Esophagus muscularis mucosa (tissue), 4 donors: Measurements from ENCODE around the gene NCAPH2. TPM values are rescaled to one million over a fixed set of nuclear protein-coding genes. Genes with fewer than 3 reads are reported as not detected.

Experiments used
- DNase-seq: peaks from one replicate; pipeline ENCODE4 v3.0.0-alpha.2; 2017; ENCODE audit errors: extremely low spot score
- H3K27ac ChIP-seq, 4 donors: fragments of 200-600 bp; sonication (generic); replicated peaks in 1 of 4; 1 replicate in 3 of 4; 2 replicates in 1 of 4; pipeline ENCODE4 v1.5.1; 2016 to 2019; ENCODE audit warnings: mild to moderate bottlenecking in 1 of 4
- H3K27me3 ChIP-seq, 4 donors: fragments of 200-600 bp; sonication (generic); one replicate each; pipeline versions ENCODE4 v1.5.1 to v1.6.0; 2016 to 2019
- H3K36me3 ChIP-seq, 4 donors: fragments of 200-600 bp; sonication (generic); one replicate each; pipeline ENCODE4 v1.5.1; 2016 to 2019
- H3K4me1 ChIP-seq, 4 donors: fragments of 200-600 bp; sonication (generic); one replicate each; pipeline ENCODE4 v1.5.1; 2016 to 2019
- H3K4me3 ChIP-seq, 4 donors: fragments of 200-600 bp; sonication (generic); 1 replicate in 2 of 4; 2 replicates in 2 of 4; pipeline ENCODE4 v1.5.1; 2016 to 2019; ENCODE audit warnings: mild to moderate bottlenecking in 4 of 4, moderate library complexity in 1 of 4
- H3K9me3 ChIP-seq, 4 donors: fragments of 200-600 bp; sonication (generic); 1 replicate in 3 of 4; 2 replicates in 1 of 4; pipeline ENCODE4 v1.5.1; 2016 to 2019
- EP300 ChIP-seq: sonication (generic); formaldehyde crosslinking; IDR thresholded peaks from one replicate; pipeline ENCODE4 v1.6.1; 2017; ENCODE audit warnings: antibody characterized with exemption
- POLR2A ChIP-seq: fragments of 450-650 bp; IDR thresholded peaks from one replicate; pipeline ENCODE4 v1.6.1; 2017; ENCODE audit warnings: antibody characterized with exemption, moderate library complexity, mild to moderate bottlenecking, low read depth
- POLR2AphosphoS5 ChIP-seq, 2 donors: sonication (generic); formaldehyde crosslinking; IDR thresholded peaks; one replicate each; pipeline ENCODE4 v1.6.1; 2017; ENCODE audit warnings: antibody characterized with exemption in 2 of 2
- WGBS: methylation state at CpG from one replicate; pipeline ENCODE4 v1.1.5; 2018; 5-methylcytosine and 5-hydroxymethylcytosine counted together
- intact Hi-C: fragments of 100-400 bp; cut with DNase I; formaldehyde crosslinking; loops from one replicate; pipeline ENCODE4 v1.15.1; 2023
- total RNA-seq, 4 donors: library from RNA; depleted of rRNA; stranded (reverse); fragments of >200 nt; gene quantifications; one replicate each; pipeline versions ENCODE4 v1.1.0 to v1.2.1, GENCODE V29; 2016
- TF ChIP-seq, protein P1 (sequence below), 3 experiments: fragments of 200-600 bp in 2 of 3; fragments of 450-650 bp in 1 of 3; sonication (generic) in 2 of 3; IDR thresholded peaks; one replicate each; pipeline ENCODE4 v1.5.1; 2017 to 2019; ENCODE audit warnings: antibody characterized with exemption in 3 of 3, mild to moderate bottlenecking in 2 of 3, moderate library complexity in 1 of 3

Gene NCAPH2
- total RNA-seq, 4 donors from 2014 or later = 30.3 to 44.6 (median 41.7) TPM

DNA sequence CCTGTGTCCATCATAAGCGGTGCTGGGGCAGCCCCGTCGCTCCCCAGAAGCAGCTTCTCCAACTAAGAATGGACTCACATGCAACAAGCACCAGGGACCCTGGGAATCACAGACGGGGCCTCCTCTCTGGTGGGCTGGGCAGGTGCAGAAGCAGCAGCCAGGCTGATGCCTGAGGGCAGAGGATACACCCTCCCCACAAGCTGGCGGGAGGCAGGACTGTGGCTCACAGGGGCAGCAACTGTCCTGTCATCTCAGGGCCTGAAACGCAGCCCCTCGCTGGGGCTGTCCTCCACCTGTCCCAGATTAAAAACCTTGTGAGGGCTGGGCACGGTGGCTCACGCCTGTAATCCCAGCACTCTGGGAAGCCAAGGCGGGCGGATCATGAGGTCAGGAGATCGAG lies 30.1 kb upstream of the NCAPH2 start:
- intact Hi-C loops = loop anchor here (10.0 kb wide), 1 partner anchor 233 kb away; the partner anchor contains the start of gene TUBGCP6
- Histone ChIP-seq H3K4me3 (no peak overlapping the region), H3K36me3 (no peaks in the 10 kb centered on the region), H3K27ac (no peak overlapping the region), H3K27me3 (peaks cover 10 to 46% (median 28%) of the 10 kb centered on the region in 4 donors), H3K4me1 (peaks cover 19 to 42% (median 36%) of the 10 kb centered on the region in 4 donors), H3K9me3 (no peaks in the 10 kb centered on the region)
- no peak for DNase-seq
- TF ChIP-seq POLR2AphosphoS5 (IDR thresholded peaks at IDR 0.05) (no peak), POLR2A (no peak)
- WGBS = 85% methylated on average over 11 of the region's 12 CpGs

DNA sequence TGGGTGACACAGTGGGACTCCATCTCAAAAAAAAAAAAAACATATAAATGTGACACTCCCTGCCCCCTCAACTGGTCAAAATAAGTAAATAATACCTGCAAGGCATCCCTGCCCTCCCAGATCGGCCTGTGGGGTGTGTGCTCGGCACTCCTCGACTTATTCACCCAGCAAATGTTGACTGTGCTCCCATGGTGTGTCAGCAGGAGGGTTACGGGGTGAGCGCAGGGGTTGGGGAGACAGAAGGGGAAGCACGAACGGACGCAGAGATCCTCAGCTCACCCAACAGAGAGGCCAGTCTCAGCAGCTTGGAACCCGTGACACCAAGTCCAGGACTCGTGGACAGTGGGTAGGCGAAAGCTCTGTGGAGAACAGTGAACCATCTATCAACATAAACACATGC lies 28.3 kb upstream of the NCAPH2 start:
- no peak overlapping the region for H3K27ac ChIP-seq
- WGBS = 79% methylated on average over 11 of the region's 11 CpGs
- H3K36me3 ChIP-seq = no peaks in the 10 kb centered on the region
- intact Hi-C loops = loop anchor here (10.0 kb wide), 1 partner anchor 235 kb away; the partner anchor contains the start of gene TUBGCP6
- DNase-seq = no peak
- H3K4me3 ChIP-seq = no peak overlapping the region
- peaks cover 10 to 64% (median 40%) of the 10 kb centered on the region in 4 donors for H3K27me3 ChIP-seq
- H3K4me1 ChIP-seq = peaks cover 8 to 28% (median 23%) of the 10 kb centered on the region in 4 donors
- TF ChIP-seq, protein P1, sequence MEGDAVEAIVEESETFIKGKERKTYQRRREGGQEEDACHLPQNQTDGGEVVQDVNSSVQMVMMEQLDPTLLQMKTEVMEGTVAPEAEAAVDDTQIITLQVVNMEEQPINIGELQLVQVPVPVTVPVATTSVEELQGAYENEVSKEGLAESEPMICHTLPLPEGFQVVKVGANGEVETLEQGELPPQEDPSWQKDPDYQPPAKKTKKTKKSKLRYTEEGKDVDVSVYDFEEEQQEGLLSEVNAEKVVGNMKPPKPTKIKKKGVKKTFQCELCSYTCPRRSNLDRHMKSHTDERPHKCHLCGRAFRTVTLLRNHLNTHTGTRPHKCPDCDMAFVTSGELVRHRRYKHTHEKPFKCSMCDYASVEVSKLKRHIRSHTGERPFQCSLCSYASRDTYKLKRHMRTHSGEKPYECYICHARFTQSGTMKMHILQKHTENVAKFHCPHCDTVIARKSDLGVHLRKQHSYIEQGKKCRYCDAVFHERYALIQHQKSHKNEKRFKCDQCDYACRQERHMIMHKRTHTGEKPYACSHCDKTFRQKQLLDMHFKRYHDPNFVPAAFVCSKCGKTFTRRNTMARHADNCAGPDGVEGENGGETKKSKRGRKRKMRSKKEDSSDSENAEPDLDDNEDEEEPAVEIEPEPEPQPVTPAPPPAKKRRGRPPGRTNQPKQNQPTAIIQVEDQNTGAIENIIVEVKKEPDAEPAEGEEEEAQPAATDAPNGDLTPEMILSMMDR (IDR thresholded peaks at IDR 0.05) = no peak
- TF ChIP-seq POLR2A (no peak), EP300 (no peak), POLR2AphosphoS5 (IDR thresholded peaks at IDR 0.05) (no peak)
- H3K9me3 ChIP-seq = no peaks in the 10 kb centered on the region

DNA sequence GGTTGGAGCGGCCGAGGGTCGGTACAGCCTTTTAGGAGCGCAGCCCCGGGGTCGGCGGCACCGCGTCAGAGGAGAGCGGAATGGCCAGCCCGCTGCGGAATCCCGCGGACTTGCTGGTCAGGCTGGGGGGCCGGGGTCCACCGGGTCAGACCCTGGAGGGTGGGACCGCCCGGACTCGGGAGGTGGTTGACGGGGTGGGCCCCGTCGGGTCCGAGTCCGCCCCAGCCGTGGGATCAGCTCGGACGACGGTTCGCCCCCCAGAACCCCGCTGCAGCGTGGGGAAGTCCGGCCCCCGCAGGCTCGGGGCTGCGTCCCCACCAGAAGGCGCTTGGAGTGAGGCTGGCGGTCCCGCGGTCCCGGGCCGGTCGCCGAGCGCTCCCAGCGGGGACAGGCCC lies 27.0 kb upstream of the NCAPH2 start:
- H3K4me3 ChIP-seq = peak overlapping the region; percentile 46 to 61 (median 52)
- no peaks in the 10 kb centered on the region for H3K9me3 ChIP-seq
- H3K4me1 ChIP-seq = peaks cover 3 to 19% (median 16%) of the 10 kb centered on the region in 4 donors
- H3K27me3 ChIP-seq = peaks cover 10 to 75% (median 44%) of the 10 kb centered on the region in 4 donors
- intact Hi-C loops = no loop called here
- no peak overlapping the region for H3K27ac ChIP-seq
- TF ChIP-seq EP300 = no peak
- TF ChIP-seq POLR2A = no peak
- TF ChIP-seq POLR2AphosphoS5 (IDR thresholded peaks at IDR 0.05) = no peak
- TF ChIP-seq, protein P1 (IDR thresholded peaks at IDR 0.05) = no peak
- no peaks in the 10 kb centered on the region for H3K36me3 ChIP-seq
- DNase-seq = no peak
- WGBS = 27% methylated on average over 3 of the region's 45 CpGs

DNA sequence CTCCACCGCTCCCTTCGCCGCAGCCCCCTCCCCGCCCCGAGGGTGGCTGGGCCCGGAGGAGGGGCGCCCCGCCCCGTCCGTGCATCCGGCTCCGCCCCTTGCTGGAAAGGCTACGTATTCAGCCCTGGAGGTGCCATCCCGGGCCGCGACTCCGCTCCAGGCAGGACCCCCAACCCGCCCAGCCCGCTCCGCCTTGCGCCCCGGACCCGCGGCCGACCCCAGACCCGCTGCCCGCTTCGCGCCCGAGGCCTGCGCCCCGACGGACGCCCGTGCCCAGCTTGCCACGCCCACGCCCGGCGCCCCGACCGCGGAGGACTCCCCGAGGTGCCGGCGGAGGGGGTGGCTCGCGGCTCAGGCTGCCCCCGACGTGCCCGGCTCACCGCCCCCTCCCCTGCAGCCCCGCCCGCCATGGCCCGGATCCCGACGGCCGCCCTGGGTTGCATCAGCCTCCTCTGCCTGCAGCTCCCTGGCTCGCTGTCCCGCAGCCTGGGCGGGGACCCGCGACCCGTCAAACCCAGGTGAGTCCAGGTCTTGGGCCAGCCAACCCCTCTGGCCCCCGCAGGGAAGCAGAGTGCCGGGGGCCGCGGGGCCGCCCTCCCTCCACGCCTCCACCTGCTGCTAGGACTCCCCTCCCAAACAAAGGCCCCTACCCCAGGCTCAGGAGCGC lies 26.5 kb upstream of the NCAPH2 start, which contains the start of gene ADM2:
Gene ADM2 (plus strand): TSS at position 104 of the 667 bp plus-strand sequence. CDS start 305 bp downstream, at position 409.
- Histone ChIP-seq H3K36me3 (no peaks in the 10 kb centered on the region), H3K27me3 (peaks cover 10 to 81% (median 44%) of the 10 kb centered on the region in 4 donors), H3K9me3 (no peaks in the 10 kb centered on the region), H3K27ac (no peak within 1 kb of the TSS), H3K4me3 (peak within 1 kb of the TSS; percentile 46 to 61 (median 52)), H3K4me1 (peaks cover 3 to 19% (median 16%) of the 10 kb centered on the region in 4 donors)
- intact Hi-C loops = no loop called here
- WGBS = 13% methylated on average over 4 of the region's 70 CpGs
- TF ChIP-seq EP300 (no peak), POLR2A (no peak), POLR2AphosphoS5 (IDR thresholded peaks at IDR 0.05) (no peak)
- TF ChIP-seq, protein P1 (IDR thresholded peaks at IDR 0.05) = no peak
- no peak for DNase-seq
